Testis (tissue), 3 donors: Measurements from ENCODE around the gene RASSF7. TPM values are rescaled to one million over a fixed set of nuclear protein-coding genes. Genes with fewer than 3 reads are reported as not detected.
A peak's percentile ranks its signal among the peaks of the same experiment; 100 is the strongest.

Experiments used
- DNase-seq: peaks from one replicate; pipeline ENCODE4 v3.0.0-alpha.2; 2019
- H3K27ac ChIP-seq, 2 donors: fragments of 200-600 bp; sonication (generic); one replicate each; pipeline ENCODE4 v1.5.1; 2019
- H3K27me3 ChIP-seq: fragments of 200-600 bp; sonication (generic); one replicate; pipeline ENCODE4 v1.5.1; 2019
- H3K36me3 ChIP-seq: fragments of 200-600 bp; sonication (generic); one replicate; pipeline ENCODE4 v1.5.1; 2017; ENCODE audit warnings: low read depth; ENCODE audit errors: missing control alignments
- H3K4me1 ChIP-seq: fragments of 200-600 bp; sonication (generic); one replicate; pipeline ENCODE4 v1.5.1; 2019
- H3K4me3 ChIP-seq, 2 donors: fragments of 200-600 bp; sonication (generic); one replicate each; pipeline ENCODE4 v1.5.1; 2017 to 2019
- H3K9me3 ChIP-seq: fragments of 200-600 bp; sonication (generic); one replicate; pipeline ENCODE4 v1.5.1; 2017
- POLR2A ChIP-seq: fragments of 450-650 bp; IDR thresholded peaks from one replicate; pipeline ENCODE4 v1.6.1; 2017; ENCODE audit warnings: antibody characterized with exemption, mild to moderate bottlenecking, moderate library complexity
- WGBS, 2 donors: methylation state at CpG; one replicate each; pipeline ENCODE4 v1.1.5; 2018; 5-methylcytosine and 5-hydroxymethylcytosine counted together
- intact Hi-C: fragments of 100-400 bp; cut with DNase I; formaldehyde crosslinking; loops from one replicate; pipeline ENCODE4 v1.15.1; 2023; ENCODE audit warnings: low total_unique reads
- polyA plus RNA-seq: library from polyadenylated mRNA; stranded (reverse); fragments of 350-450 nt; fragmentation: Illumina TruSeq; extraction: RNeasy Lipid Tissue Mini Kit (QIAGEN cat#74804); gene quantifications from one replicate; pipeline ENCODE4 v1.2.3, GENCODE V29; 2014; ENCODE audit warnings: low read depth, low replicate concordance; ENCODE audit not compliant: insufficient read depth
- total RNA-seq, 2 donors: library from RNA; depleted of rRNA; stranded (reverse); fragments of >200 nt; gene quantifications; one replicate each; pipeline ENCODE4 v1.2.3, GENCODE V29; 2016
- TF ChIP-seq, protein P1 (sequence below), 3 experiments: fragments of 450-650 bp in 2 of 3; fragments of 200-600 bp in 1 of 3; sonication (generic) in 1 of 3; IDR thresholded peaks; one replicate each; pipeline ENCODE4 v1.5.1; 2016 to 2019; ENCODE audit warnings: antibody characterized with exemption in 3 of 3, mild to moderate bottlenecking in 2 of 3, moderate library complexity in 1 of 3

Gene RASSF7
- total and polyA plus RNA-seq, 3 donors from 2014 or later = 13.2 to 35.7 (median 22.0) TPM

DNA sequence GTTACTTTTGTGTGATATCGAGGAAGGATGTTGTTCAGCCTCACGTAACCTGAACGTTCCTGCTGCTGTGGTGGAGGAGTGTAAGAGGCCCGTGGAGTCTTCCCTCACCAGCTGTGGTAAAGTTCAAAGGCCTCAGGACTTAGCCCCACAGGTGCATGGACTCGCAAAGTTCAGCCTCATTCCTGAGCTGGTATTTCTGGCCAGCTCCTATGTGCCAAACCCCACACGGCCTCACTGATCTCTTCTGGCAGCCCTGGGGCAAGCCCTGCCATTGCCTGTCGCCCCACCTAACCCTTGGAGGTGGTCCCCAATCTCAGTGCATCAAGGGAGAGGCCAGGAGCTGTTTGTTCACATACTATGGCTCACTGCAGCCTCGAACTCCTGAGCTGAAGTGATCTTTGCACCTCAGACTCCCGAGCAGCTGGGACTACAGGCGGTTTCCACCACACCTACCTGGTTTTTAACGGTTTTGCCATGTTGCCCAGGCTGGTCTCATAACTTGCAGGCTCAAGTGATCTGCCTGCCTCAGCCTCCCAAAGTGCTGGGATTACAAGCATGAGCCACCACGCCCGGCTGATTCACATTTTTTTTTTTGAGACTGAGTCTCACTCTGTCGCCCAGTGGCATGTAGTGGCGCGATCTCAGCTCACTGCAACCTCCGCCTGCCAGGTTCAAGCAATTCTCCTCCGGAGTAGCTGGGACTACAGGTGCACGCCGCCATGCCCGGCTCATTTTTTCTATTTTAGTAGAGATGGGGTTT is 17.7 kb downstream of the RASSF7 start:
- 63 to 77% methylated on average over 17 to 21 of the region's 21 CpGs for WGBS, 2 donors
- Histone ChIP-seq H3K27ac (peak overlapping the region in 1 of 2 donors; percentile 1), H3K27me3 (no peaks in the 10 kb centered on the region), H3K4me3 (no peak overlapping the region), H3K4me1 (peaks cover 44% of the 10 kb centered on the region), H3K9me3 (no peaks in the 10 kb centered on the region), H3K36me3 (no peaks in the 10 kb centered on the region)
- intact Hi-C loops = no loop called here
- no peak for TF ChIP-seq POLR2A
- TF ChIP-seq, protein P1, sequence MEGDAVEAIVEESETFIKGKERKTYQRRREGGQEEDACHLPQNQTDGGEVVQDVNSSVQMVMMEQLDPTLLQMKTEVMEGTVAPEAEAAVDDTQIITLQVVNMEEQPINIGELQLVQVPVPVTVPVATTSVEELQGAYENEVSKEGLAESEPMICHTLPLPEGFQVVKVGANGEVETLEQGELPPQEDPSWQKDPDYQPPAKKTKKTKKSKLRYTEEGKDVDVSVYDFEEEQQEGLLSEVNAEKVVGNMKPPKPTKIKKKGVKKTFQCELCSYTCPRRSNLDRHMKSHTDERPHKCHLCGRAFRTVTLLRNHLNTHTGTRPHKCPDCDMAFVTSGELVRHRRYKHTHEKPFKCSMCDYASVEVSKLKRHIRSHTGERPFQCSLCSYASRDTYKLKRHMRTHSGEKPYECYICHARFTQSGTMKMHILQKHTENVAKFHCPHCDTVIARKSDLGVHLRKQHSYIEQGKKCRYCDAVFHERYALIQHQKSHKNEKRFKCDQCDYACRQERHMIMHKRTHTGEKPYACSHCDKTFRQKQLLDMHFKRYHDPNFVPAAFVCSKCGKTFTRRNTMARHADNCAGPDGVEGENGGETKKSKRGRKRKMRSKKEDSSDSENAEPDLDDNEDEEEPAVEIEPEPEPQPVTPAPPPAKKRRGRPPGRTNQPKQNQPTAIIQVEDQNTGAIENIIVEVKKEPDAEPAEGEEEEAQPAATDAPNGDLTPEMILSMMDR (IDR thresholded peaks at IDR 0.05) = no peak
- no peak for DNase-seq

GRCh38 chr11:579830-580601 is 19.2 kb downstream of the RASSF7 start:
- no peaks in the 10 kb centered on the region for H3K36me3 ChIP-seq
- H3K4me1 ChIP-seq = peaks cover 35% of the 10 kb centered on the region
- WGBS, 2 donors = 58 to 60% methylated on average over 20 of the region's 20 CpGs
- TF ChIP-seq POLR2A = no peak
- TF ChIP-seq, protein P1 (IDR thresholded peaks at IDR 0.05) = no peak
- H3K27ac ChIP-seq = no peak overlapping the region
- H3K27me3 ChIP-seq = no peaks in the 10 kb centered on the region
- no peak overlapping the region for H3K4me3 ChIP-seq
- intact Hi-C loops = no loop called here
- H3K9me3 ChIP-seq = no peaks in the 10 kb centered on the region
- DNase-seq = peak; percentile 38

DNA sequence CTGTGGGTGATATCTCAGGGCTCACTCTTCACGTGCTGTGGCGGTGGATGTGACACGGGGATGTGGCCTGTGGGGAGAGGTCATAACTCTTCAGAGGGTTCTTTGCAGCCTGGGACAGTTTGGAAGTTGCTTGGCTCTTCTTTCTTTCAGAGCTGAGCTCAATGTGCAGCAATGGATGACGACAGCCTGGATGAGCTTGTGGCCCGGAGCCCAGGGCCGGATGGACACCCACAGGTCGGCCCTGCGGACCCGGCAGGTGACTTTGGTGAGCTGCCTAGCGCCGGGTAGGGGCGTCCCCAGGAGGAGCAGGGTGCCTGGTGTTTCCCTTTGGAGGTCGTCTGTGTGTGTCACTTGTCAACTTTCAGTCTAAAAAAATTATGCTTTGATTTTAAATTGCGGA is 20.6 kb downstream of the RASSF7 start:
- peaks cover 32% of the 10 kb centered on the region for H3K4me1 ChIP-seq
- DNase-seq = no peak
- intact Hi-C loops = no loop called here
- no peak for TF ChIP-seq POLR2A
- TF ChIP-seq, protein P1 (IDR thresholded peaks at IDR 0.05) = no peak
- no peaks in the 10 kb centered on the region for H3K27me3 ChIP-seq
- WGBS, 2 donors = 72 to 90% methylated on average over 7 to 14 of the region's 14 CpGs
- H3K36me3 ChIP-seq = no peaks in the 10 kb centered on the region
- no peak overlapping the region for H3K27ac ChIP-seq
- no peak overlapping the region for H3K4me3 ChIP-seq
- H3K9me3 ChIP-seq = no peaks in the 10 kb centered on the region

GRCh38 chr11:581752-582151 is 21.0 kb downstream of the RASSF7 start:
- Histone ChIP-seq H3K27me3 (no peaks in the 10 kb centered on the region), H3K36me3 (no peaks in the 10 kb centered on the region), H3K9me3 (no peaks in the 10 kb centered on the region), H3K27ac (no peak overlapping the region), H3K4me1 (peaks cover 32% of the 10 kb centered on the region), H3K4me3 (no peak overlapping the region)
- TF ChIP-seq, protein P1 (IDR thresholded peaks at IDR 0.05) = no peak
- TF ChIP-seq POLR2A = no peak
- DNase-seq = no peak
- WGBS, 2 donors = 78 to 81% methylated on average over 17 of the region's 17 CpGs
- intact Hi-C loops = no loop called here
